ENCODE measurements around the gene PERM1. TPM values are rescaled to one million over a fixed set of nuclear protein-coding genes. Genes with fewer than 3 reads are reported as not detected.
"Not testable (repeated sequence)": the region's sequence is repeated elsewhere in the genome, so short reads cannot be mapped to it uniquely, and the experiment has no call there.

Gene PERM1, protein sequence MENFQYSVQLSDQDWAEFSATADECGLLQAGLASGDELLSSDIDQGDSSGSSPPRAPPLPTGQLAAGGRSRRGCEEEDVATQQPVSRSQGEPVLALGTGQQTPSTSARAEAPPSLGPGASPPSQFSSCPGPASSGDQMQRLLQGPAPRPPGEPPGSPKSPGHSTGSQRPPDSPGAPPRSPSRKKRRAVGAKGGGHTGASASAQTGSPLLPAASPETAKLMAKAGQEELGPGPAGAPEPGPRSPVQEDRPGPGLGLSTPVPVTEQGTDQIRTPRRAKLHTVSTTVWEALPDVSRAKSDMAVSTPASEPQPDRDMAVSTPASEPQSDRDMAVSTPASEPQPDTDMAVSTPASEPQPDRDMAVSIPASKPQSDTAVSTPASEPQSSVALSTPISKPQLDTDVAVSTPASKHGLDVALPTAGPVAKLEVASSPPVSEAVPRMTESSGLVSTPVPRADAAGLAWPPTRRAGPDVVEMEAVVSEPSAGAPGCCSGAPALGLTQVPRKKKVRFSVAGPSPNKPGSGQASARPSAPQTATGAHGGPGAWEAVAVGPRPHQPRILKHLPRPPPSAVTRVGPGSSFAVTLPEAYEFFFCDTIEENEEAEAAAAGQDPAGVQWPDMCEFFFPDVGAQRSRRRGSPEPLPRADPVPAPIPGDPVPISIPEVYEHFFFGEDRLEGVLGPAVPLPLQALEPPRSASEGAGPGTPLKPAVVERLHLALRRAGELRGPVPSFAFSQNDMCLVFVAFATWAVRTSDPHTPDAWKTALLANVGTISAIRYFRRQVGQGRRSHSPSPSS
- not detected in 3 replicates for total RNA-seq (2021)
- Bru-seq, nascent RNA: not detected
- long read RNA-seq, experiment 1: 0 reads
- long read RNA-seq, experiment 2: 0 reads
- long read RNA-seq, experiment 3: 0 reads

- no peak for TF ChIP-seq TCF7 (CRISPR knock-in tag; IDR thresholded peaks at IDR 0.05; ENCODE audit: low read depth)
- CTCF ChIA-PET: interaction anchor here (0.9 to 6.3 kb wide), 11 partner anchors 15 to 97 kb away, joined by 3 to 77 read pairs (median 10); partner anchors contain the start of genes HES4, ISG15 and PLEKHN1
- Mint-ChIP-seq H3K27me3 (ENCODE audit: low read depth) (peaks cover 45% of the 10 kb centered on the region), H3K36me3 (peaks cover 3% of the 10 kb centered on the region; the same call in 1 of the 2 replicates), H3K4me3 (no peak within 1 kb of the TSS), H3K4me1 (no peaks in the 10 kb centered on the region), H3K9me3 (peaks cover 3% of the 10 kb centered on the region), H3K27ac (no peak within 1 kb of the TSS)
- POLR2A ChIA-PET: no interaction called here
- DNase-seq (ENCODE audit: low spot score): peak; percentile 18
- ATAC-seq: no peak
Measured at GRCh38 chr1:981955-982558, at the start of gene PERM1. Gene PERM1, minus strand, starts transcription at chr1:982093. Its CDS starts 1,064 bp downstream, at chr1:981029.

GRCh38 chr1:1030867-1031658 is 49.2 kb upstream of the PERM1 start:
- Mint-ChIP-seq H3K4me1 (peaks cover 11% of the 10 kb centered on the region), H3K27me3 (ENCODE audit: low read depth) (peaks cover 16% of the 10 kb centered on the region)
- POLR2A ChIA-PET; DNase-seq (ENCODE audit: low spot score); ATAC-seq; H3K4me3 Mint-ChIP-seq; H3K36me3 Mint-ChIP-seq; H3K27ac Mint-ChIP-seq; H3K9me3 Mint-ChIP-seq: not testable (repeated sequence)
- CTCF ChIA-PET: interaction anchor here (0.5 to 4.3 kb wide), 7 partner anchors 10 to 317 kb away, joined by 3 to 57 read pairs (median 18); partner anchors contain the start of genes AGRN and ISG15

DNA sequence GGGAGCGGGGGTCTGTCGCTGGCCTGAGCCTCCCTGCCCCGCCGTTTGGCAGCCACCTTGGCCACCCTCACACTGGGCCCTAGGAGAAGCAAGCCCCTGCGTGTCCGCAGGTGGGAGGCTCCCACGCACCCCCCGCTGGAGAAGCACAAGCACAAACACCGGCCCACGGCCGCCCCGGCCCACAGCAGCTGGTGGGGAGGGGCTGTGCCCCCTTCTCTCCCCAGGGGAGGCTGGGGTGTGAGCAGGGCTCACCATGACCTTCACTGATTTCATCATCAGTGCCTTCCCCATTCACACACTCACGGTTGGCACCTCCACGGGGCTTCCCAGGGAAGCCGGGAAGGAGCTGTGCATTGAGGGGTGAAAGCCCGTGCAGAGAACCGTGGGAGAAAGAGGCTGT is 45.9 kb upstream of the PERM1 start:
- Mint-ChIP-seq H3K27ac (no peak overlapping the region), H3K36me3 (no peaks in the 10 kb centered on the region), H3K4me1 (peaks cover 29% of the 10 kb centered on the region), H3K9me3 (no peaks in the 10 kb centered on the region), H3K4me3 (no peak overlapping the region), H3K27me3 (ENCODE audit: low read depth) (peaks cover 6% of the 10 kb centered on the region; the same call in 1 of the 2 replicates)
- TF ChIP-seq JUN (CRISPR knock-in tag; IDR thresholded peaks at IDR 0.05): no peak
- no peak for TF ChIP-seq ZNF396 (CRISPR knock-in tag; IDR thresholded peaks at IDR 0.05; ENCODE audit: borderline replicate concordance)
- TF ChIP-seq SP1 (CRISPR knock-in tag; conservative IDR thresholded peaks at IDR 0.05): no peak
- no peak for TF ChIP-seq ATF3 (CRISPR knock-in tag; conservative IDR thresholded peaks at IDR 0.05)
- no peak for TF ChIP-seq NFE2L1 (CRISPR knock-in tag; IDR thresholded peaks at IDR 0.05)
- no peak for TF ChIP-seq ETV6 (CRISPR knock-in tag; IDR thresholded peaks at IDR 0.05)
- TF ChIP-seq, protein P1, sequence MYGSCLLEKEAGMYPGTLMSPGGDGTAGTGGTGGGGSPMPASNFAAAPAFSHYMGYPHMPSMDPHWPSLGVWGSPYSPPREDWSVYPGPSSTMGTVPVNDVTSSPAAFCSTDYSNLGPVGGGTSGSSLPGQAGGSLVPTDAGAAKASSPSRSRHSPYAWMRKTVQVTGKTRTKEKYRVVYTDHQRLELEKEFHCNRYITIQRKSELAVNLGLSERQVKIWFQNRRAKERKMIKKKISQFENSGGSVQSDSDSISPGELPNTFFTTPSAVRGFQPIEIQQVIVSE (CRISPR knock-in tag; IDR thresholded peaks at IDR 0.05; ENCODE audit: borderline replicate concordance): no peak
- no peak for TF ChIP-seq PRDM15 (CRISPR knock-in tag; IDR thresholded peaks at IDR 0.05)
- no peak for TF ChIP-seq CREM (CRISPR knock-in tag; IDR thresholded peaks at IDR 0.05)
- TF ChIP-seq GABPB1 (CRISPR knock-in tag; IDR thresholded peaks at IDR 0.05): no peak
- no peak for DNase-seq (ENCODE audit: low spot score)
- ATAC-seq: no peak
- ChIA-PET CTCF (interaction anchor here (0.9 kb wide), 1 partner anchor 44 kb away, joined by 6 read pairs; no protein-coding TSS in a partner anchor), POLR2A (no interaction called here)

Data from WTC11 (cell line).